RWPE2 (cell line): ENCODE measurements around the gene RERE.

Source experiments
- ATAC-seq: fragments of 200-7000 bp; cut with Tn5 transposase; 3 replicates; pipeline ENCODE4 v1.9.1; 2021; ENCODE audit warnings: low read depth
- DNase-seq: peaks from one replicate; pipeline ENCODE4 v3.0.0-alpha.2; 2020; ENCODE audit warnings: low spot score
- H3K27ac ChIP-seq: fragments of 450-650 bp; 2 replicates; pipeline ENCODE4 v1.5.1; 2017; ENCODE audit warnings: mild to moderate bottlenecking; ENCODE audit not compliant: poor library complexity, severe bottlenecking
- H3K27me3 ChIP-seq: fragments of 250-450 bp; sonication (Bioruptor Pico); 2 replicates; pipeline ENCODE4 v1.5.1; 2021; ENCODE audit warnings: mild to moderate bottlenecking, moderate library complexity; ENCODE audit not compliant: insufficient read depth, poor library complexity, severe bottlenecking
- H3K36me3 ChIP-seq: fragments of 250-450 bp; sonication (Bioruptor Pico); 2 replicates; pipeline ENCODE4 v1.5.1; 2020; ENCODE audit warnings: low read depth, mild to moderate bottlenecking, moderate library complexity
- H3K4me1 ChIP-seq: fragments of 250-450 bp; sonication (Bioruptor Pico); 2 replicates; pipeline ENCODE4 v1.5.1; 2021; ENCODE audit warnings: mild to moderate bottlenecking, moderate library complexity; ENCODE audit not compliant: insufficient read depth, poor library complexity, severe bottlenecking
- H3K4me3 ChIP-seq: fragments of 250-450 bp; sonication (Bioruptor Pico); 2 replicates; pipeline ENCODE4 v1.5.1; 2021; ENCODE audit warnings: mild to moderate bottlenecking, moderate library complexity; ENCODE audit not compliant: severe bottlenecking
- H3K9me3 ChIP-seq: fragments of 250-450 bp; sonication (Bioruptor Pico); 2 replicates; pipeline ENCODE4 v1.5.1; 2021; ENCODE audit warnings: mild to moderate bottlenecking, moderate library complexity; ENCODE audit not compliant: severe bottlenecking
- TF ChIP-seq, protein P1 (sequence below): fragments of 450-650 bp; IDR thresholded peaks from one replicate; pipeline ENCODE4 v1.5.1; 2017; ENCODE audit warnings: mild to moderate bottlenecking, moderate library complexity; ENCODE audit not compliant: poor library complexity, severe bottlenecking

Gene RERE

GRCh38 chr1:8408151-8408839, 409.1 kb downstream of the RERE start:
- Histone ChIP-seq H3K4me3 (no peak overlapping the region), H3K27me3 (no peaks in the 10 kb centered on the region), H3K36me3 (peaks cover 18% of the 10 kb centered on the region), H3K4me1 (peaks cover 18% of the 10 kb centered on the region), H3K9me3 (no peaks in the 10 kb centered on the region), H3K27ac (no peak overlapping the region)
- TF ChIP-seq, protein P1, sequence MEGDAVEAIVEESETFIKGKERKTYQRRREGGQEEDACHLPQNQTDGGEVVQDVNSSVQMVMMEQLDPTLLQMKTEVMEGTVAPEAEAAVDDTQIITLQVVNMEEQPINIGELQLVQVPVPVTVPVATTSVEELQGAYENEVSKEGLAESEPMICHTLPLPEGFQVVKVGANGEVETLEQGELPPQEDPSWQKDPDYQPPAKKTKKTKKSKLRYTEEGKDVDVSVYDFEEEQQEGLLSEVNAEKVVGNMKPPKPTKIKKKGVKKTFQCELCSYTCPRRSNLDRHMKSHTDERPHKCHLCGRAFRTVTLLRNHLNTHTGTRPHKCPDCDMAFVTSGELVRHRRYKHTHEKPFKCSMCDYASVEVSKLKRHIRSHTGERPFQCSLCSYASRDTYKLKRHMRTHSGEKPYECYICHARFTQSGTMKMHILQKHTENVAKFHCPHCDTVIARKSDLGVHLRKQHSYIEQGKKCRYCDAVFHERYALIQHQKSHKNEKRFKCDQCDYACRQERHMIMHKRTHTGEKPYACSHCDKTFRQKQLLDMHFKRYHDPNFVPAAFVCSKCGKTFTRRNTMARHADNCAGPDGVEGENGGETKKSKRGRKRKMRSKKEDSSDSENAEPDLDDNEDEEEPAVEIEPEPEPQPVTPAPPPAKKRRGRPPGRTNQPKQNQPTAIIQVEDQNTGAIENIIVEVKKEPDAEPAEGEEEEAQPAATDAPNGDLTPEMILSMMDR = no peak
- ATAC-seq (no peak), DNase-seq (no peak)

DNA sequence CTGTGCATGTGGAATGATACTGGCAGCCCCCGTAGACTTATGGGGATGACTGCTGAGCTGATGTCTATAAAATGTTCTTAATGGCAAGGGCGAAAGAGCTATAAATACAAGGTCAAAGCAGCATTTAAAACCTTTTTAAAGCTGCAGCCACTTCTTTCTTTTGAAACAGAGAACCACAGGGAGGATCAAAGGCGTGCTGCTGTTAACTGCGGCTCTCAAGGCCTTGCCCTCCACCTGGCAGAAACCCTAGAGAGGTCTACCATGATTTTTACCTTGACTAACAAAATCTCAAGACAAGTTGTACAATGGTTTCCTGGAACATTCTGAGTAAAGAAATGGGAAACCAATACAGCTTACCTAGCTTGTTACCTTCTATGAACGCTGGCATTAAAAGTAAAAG, 409.8 kb downstream of the RERE start:
- TF ChIP-seq, protein P1 = no peak
- H3K9me3 ChIP-seq = no peaks in the 10 kb centered on the region
- DNase-seq (no peak), ATAC-seq (no peak)
- peaks cover 17% of the 10 kb centered on the region for H3K36me3 ChIP-seq
- no peak overlapping the region for H3K27ac ChIP-seq
- H3K4me1 ChIP-seq = peaks cover 14% of the 10 kb centered on the region
- H3K4me3 ChIP-seq = no peak overlapping the region
- H3K27me3 ChIP-seq = no peaks in the 10 kb centered on the region

GRCh38 chr1:8406960-8407359, 410.5 kb downstream of the RERE start:
- Histone ChIP-seq H3K4me3 (no peak overlapping the region), H3K4me1 (peaks cover 7% of the 10 kb centered on the region), H3K36me3 (peaks cover 10% of the 10 kb centered on the region), H3K27ac (no peak overlapping the region), H3K9me3 (no peaks in the 10 kb centered on the region), H3K27me3 (no peaks in the 10 kb centered on the region)
- ATAC-seq = no peak
- TF ChIP-seq, protein P1 = no peak
- DNase-seq = no peak

DNA sequence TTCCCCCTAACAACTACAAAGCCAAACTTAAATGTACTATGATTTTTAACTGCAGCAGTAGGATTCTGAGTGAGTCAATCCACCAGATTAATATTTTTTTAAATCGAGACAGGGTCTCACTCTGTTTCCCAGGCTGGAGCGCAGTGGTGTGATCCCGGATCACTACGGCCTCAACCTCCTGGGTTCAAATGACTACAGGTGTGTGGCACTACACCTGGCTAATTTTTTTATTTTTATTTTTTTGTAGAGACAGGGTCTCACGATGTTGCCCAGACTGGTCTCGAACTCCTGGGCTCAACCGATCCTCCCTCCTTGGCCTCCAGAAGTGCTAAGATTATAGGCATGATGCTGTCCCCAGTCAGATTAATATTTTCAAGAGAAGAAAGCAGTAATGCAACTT, 411.4 kb downstream of the RERE start:
- Histone ChIP-seq H3K36me3 (peaks cover 10% of the 10 kb centered on the region), H3K27ac (no peak overlapping the region), H3K4me3 (no peak overlapping the region), H3K4me1 (peaks cover 6% of the 10 kb centered on the region), H3K27me3 (no peaks in the 10 kb centered on the region), H3K9me3 (no peaks in the 10 kb centered on the region)
- TF ChIP-seq, protein P1 = no peak
- DNase-seq (no peak), ATAC-seq (no peak)
